Panc1 (cell line): ENCODE data around the gene SLC8A1. TPM values are rescaled to one million over a fixed set of nuclear protein-coding genes. Genes with fewer than 3 reads are reported as not detected.

ENCODE experiments used
- ATAC-seq: fragments of 200-7000 bp; cut with Tn5 transposase; 2 replicates; pipeline ENCODE4 v1.9.1; 2020; ENCODE audit warnings: mild to moderate bottlenecking, moderate library complexity
- BruUV-seq: library from RNA; stranded (reverse); fragments of 400-500 nt; replicated peaks from 2 replicates; lab custom pipeline; 2021; lab: Mats Ljungman, UMichigan
- CTCF ChIA-PET: fragments of 300-600 bp; sonication (Branson Sonifier 250); formaldehyde crosslinking; loops from one replicate; lab custom pipeline; 2022; ENCODE audit warnings: antibody characterized with exemption; lab: Charles Lee
- POLR2A ChIA-PET: fragments of 300-600 bp; sonication (Branson Sonifier 250); formaldehyde crosslinking; loops from one replicate; lab custom pipeline; 2022; ENCODE audit warnings: antibody characterized with exemption; lab: Charles Lee
- DNase-seq: peaks from one replicate; pipeline ENCODE4 v3.0.0-alpha.2; 2010; ENCODE audit warnings: low read depth, low spot score
- H3K27ac ChIP-seq: 2 replicates; pipeline ENCODE4 v1.5.1; 2011; ENCODE audit warnings: mild to moderate bottlenecking, low read length, inconsistent platforms
- H3K27me3 ChIP-seq: fragments of 200-500 bp; sonication (Bioruptor generic); 2 replicates; pipeline ENCODE4 v1.6.0; 2014; ENCODE audit warnings: low read length, inconsistent platforms; ENCODE audit not compliant: control insufficient read depth, insufficient read depth
- H3K36me3 ChIP-seq: fragments of 200-500 bp; sonication (Bioruptor generic); 2 replicates; pipeline ENCODE4 v1.5.1; 2014; ENCODE audit warnings: inconsistent platforms, mild to moderate bottlenecking, low read length, moderate library complexity; ENCODE audit not compliant: control insufficient read depth, insufficient read depth
- H3K4me1 ChIP-seq: 2 replicates; pipeline ENCODE4 v1.5.1; 2011; ENCODE audit warnings: inconsistent platforms, mild to moderate bottlenecking, low read length, moderate library complexity; ENCODE audit not compliant: control insufficient read depth, insufficient read depth
- H3K4me3 ChIP-seq, 2 experiments: 2 replicates each; pipeline ENCODE4 v1.5.1; 2011 to 2012; ENCODE audit warnings: low read depth in 2 of 2, low read length in 2 of 2, mild to moderate bottlenecking in 2 of 2, inconsistent platforms in 1 of 2, moderate library complexity in 1 of 2
- H3K9me3 ChIP-seq: fragments of 200-500 bp; sonication (Bioruptor generic); 2 replicates; pipeline ENCODE4 v1.5.1; 2014; ENCODE audit warnings: low read depth, mild to moderate bottlenecking, inconsistent platforms, low read length, moderate library complexity; ENCODE audit not compliant: control insufficient read depth, insufficient read depth
- CTCF ChIP-seq: fragments of 450-650 bp; IDR thresholded peaks from 2 replicates; pipeline ENCODE4 v1.5.1; 2017; ENCODE audit warnings: mild to moderate bottlenecking
- POLR2AphosphoS5 ChIP-seq: IDR thresholded peaks from 2 replicates; pipeline ENCODE4 v1.6.1; 2012; ENCODE audit warnings: mild to moderate bottlenecking, low read depth, low read length, moderate library complexity
- REST ChIP-seq, 2 experiments: IDR thresholded peaks; 2 replicates each; pipeline ENCODE4 v1.6.1; 2011 to 2012; ENCODE audit warnings: low read depth in 2 of 2, control low read depth in 1 of 2, low read length in 1 of 2, mild to moderate bottlenecking in 1 of 2, moderate library complexity in 1 of 2; ENCODE audit not compliant: insufficient read depth in 1 of 2
- SIN3A ChIP-seq: IDR thresholded peaks from 2 replicates; pipeline ENCODE4 v1.6.1; 2012; ENCODE audit warnings: low read depth, mild to moderate bottlenecking, low read length, moderate library complexity, borderline replicate concordance; ENCODE audit not compliant: insufficient read depth
- TCF7L2 ChIP-seq: IDR thresholded peaks from 2 replicates; pipeline ENCODE4 v1.6.1; 2011; ENCODE audit warnings: mild to moderate bottlenecking, low read depth, low read length, inconsistent platforms
- in situ Hi-C: cut with HindIII; loops from 2 replicates; pipeline ENCODE4 v1.10.0; 2016; ENCODE audit warnings: low sequenced_read_pairs, low pct_unique_long_range_greater_than_20kb
- intact Hi-C: fragments of 100-400 bp; cut with micrococcal nuclease; formaldehyde crosslinking; loops from one replicate; pipeline ENCODE4 v1.10.0; 2022; ENCODE audit not compliant: unreplicated experiment
- total RNA-seq: library from RNA; stranded (reverse); gene quantifications from one replicate; pipeline ENCODE4 v1.2.1, GENCODE V29; 2021; ENCODE audit not compliant: unreplicated experiment

Gene SLC8A1
- total RNA-seq, 1 experiment from 2014 or later, result 0.59 TPM

- Histone ChIP-seq H3K36me3 (no peaks in the 10 kb centered on the region), H3K4me1 (no peaks in the 10 kb centered on the region), H3K4me3 (no peak overlapping the region), H3K27me3 (no peaks in the 10 kb centered on the region), H3K9me3 (no peaks in the 10 kb centered on the region), H3K27ac (no peak overlapping the region)
- no peak for TF ChIP-seq TCF7L2
- TF ChIP-seq CTCF, result no peak
- no peak for TF ChIP-seq POLR2AphosphoS5
- TF ChIP-seq REST (IDR thresholded peaks at IDR 0.05; ENCODE audit: insufficient read depth in 1 of 2, low read depth in 2 of 2, low read length in 1 of 2), result no peak
- TF ChIP-seq SIN3A, result no peak
- BruUV-seq, result no TSS peak
- intact Hi-C loops, result no loop called here
- CTCF ChIA-PET, result no interaction called here
- POLR2A ChIA-PET, result no interaction called here
- ATAC-seq (no peak), DNase-seq (no peak)
- in situ Hi-C loops, result no loop called here
These were observed 152.1 kb downstream of the SLC8A1 start for GRCh38 chr2:40299781-40300180.

GRCh38 chr2:40299173-40299572 lies 152.7 kb downstream of the SLC8A1 start:
- ATAC-seq, result no peak
- in situ Hi-C loops (no loop called here), intact Hi-C loops (no loop called here)
- Histone ChIP-seq H3K27me3 (no peaks in the 10 kb centered on the region), H3K27ac (no peak overlapping the region), H3K4me3 (no peak overlapping the region), H3K9me3 (no peaks in the 10 kb centered on the region), H3K4me1 (no peaks in the 10 kb centered on the region), H3K36me3 (no peaks in the 10 kb centered on the region)
- no TSS peak for BruUV-seq
- ChIA-PET POLR2A (no interaction called here), CTCF (no interaction called here)
- TF ChIP-seq SIN3A, result no peak
- no peak for TF ChIP-seq TCF7L2
- no peak for TF ChIP-seq REST (IDR thresholded peaks at IDR 0.05; ENCODE audit: insufficient read depth in 1 of 2, low read depth in 2 of 2, low read length in 1 of 2)
- TF ChIP-seq CTCF, result no peak
- TF ChIP-seq POLR2AphosphoS5, result no peak
- no peak for DNase-seq
